ENCODE measurements around the gene PRPF6. TPM values are rescaled to one million over a fixed set of nuclear protein-coding genes. Genes with fewer than 3 reads are reported as not detected.

Gene PRPF6
- total and polyA plus RNA-seq, 9 donors = 46.5 to 84.9 (median 69.7) TPM

DNA sequence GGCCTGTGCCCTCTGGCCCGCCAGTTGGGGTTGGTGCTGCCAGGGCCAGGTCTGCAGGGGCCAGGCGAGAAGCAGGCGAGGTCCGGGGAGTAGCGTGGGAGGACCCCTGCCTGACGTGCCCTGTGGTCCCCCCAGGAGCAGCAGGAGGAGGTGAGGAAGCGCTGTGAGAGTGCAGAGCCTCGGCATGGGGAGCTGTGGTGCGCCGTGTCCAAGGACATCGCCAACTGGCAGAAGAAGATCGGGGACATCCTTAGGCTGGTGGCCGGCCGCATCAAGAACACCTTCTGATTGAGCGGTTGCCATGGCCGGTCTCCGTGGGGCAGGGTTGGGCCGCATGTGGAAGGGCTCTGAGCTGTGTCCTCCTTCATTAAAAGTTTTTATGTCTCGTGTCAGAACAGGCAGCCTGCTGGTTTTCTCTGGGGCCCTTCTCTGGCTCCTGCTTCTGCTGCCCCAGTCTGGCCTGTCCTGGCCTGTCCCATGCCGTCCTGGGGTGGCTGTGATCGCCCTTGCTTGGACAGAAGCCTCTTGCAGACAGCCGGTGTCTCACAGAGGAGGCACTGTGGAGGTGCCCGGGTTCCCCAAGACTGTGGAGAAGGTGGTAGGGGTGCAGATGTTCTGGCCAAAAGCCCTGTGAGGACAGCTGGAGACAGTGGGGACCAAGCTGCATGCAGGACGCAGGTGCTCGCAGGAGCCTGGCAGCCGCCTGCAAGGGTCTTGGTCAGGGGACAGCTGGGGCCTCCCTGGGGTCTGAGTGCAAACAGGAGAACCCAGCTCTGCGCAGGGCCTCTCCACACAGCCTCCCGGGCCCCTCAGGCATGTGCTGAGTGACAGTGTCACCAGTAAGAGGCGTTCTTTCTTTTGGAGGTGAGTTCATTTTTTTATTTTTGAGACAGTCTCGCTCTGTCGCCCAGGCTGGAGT lies 52.0 kb downstream of the PRPF6 start:
- intact Hi-C loops (cut with DNase I) = loop anchor here in 1 of 4 donors (10.0 kb wide), 1 partner anchor 82 kb away; no protein-coding TSS in a partner anchor
- TF ChIP-seq POLR2A (IDR thresholded peaks at IDR 0.05) (no peak), EP300 (IDR thresholded peaks at IDR 0.05) (no peak)
- TF ChIP-seq, protein P1, sequence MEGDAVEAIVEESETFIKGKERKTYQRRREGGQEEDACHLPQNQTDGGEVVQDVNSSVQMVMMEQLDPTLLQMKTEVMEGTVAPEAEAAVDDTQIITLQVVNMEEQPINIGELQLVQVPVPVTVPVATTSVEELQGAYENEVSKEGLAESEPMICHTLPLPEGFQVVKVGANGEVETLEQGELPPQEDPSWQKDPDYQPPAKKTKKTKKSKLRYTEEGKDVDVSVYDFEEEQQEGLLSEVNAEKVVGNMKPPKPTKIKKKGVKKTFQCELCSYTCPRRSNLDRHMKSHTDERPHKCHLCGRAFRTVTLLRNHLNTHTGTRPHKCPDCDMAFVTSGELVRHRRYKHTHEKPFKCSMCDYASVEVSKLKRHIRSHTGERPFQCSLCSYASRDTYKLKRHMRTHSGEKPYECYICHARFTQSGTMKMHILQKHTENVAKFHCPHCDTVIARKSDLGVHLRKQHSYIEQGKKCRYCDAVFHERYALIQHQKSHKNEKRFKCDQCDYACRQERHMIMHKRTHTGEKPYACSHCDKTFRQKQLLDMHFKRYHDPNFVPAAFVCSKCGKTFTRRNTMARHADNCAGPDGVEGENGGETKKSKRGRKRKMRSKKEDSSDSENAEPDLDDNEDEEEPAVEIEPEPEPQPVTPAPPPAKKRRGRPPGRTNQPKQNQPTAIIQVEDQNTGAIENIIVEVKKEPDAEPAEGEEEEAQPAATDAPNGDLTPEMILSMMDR (IDR thresholded peaks at IDR 0.05) = no peak
- WGBS, 3 donors = 87 to 89% (median 89%) methylated on average over 31 of the region's 31 CpGs
- Histone ChIP-seq H3K9me3 (no peaks in the 10 kb centered on the region), H3K4me1 (ENCODE audit: insufficient read depth) (peaks cover 3% of the 10 kb centered on the region), H3K4me3 (no peak overlapping the region), H3K36me3 (no peaks in the 10 kb centered on the region), H3K27me3 (no peaks in the 10 kb centered on the region), H3K27ac (no peak overlapping the region)
- no peak for DNase-seq

DNA sequence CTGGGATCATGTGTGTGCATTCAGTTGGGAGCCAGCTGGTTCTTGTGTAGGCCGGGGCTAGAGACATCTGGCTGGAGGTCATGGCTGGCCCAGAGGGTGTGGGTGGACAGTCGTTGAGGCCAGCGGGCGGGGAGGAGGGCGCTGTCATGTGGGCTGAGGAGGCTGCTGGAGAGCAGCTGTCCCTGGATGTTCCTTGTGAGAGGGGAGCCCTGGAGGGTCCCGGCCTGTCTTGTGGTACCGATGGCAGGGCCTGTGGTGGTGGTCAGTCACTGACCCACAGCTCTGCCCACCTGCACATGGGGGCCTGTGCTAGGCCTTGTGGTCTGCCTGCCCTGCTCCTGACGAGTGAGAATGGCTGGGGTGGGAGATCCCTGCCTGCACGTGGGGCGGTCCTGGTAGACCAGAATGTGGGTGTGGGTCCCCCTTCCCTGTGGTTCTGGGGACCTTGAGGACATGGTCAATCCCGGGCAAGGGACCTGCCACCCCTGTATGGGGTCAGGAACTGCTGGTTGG lies 53.1 kb downstream of the PRPF6 start:
- peak in 1 of 5 donors; percentile 58 for DNase-seq

DNA sequence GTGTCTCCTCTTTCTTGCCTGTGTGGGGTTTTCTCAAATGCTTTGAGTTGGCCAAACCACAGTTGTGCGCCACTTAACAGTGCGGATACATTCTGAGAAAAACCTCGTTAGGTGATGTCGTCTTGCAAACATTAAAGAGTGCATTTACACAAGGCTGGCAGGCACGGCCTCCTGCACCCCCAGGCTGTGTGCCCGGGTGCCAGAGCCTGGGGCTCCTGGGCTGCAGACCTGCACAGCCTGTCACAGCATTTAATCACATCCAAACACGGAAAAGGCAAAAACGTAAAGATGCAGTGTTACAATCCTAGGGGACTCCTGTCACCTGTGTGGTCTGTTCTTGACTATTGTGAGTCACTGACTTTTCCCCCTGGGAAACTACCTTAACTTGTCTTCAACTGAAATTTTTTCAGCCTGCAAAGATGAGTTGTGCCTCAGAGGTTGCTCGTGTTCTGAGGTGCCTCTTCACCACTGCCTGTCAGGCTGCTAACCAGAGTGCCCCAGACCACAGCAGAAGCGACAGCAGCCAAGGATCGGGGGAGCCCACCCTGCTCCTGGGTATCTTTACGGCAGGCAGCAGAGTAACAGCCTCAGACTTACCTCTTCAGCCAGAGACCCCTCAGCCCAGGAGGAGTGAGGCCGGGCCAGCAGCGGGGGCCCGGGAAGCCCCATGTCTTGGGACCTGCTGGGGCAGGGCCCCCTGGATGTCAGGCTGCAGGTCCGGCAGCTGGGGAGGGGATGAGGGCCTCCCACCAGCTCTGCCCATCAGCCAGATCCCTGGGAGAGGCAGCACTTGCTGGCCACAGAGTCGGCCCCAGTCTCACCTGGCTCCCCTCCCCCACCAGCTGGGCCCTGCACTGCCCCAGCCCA lies 54.4 kb downstream of the PRPF6 start:
- Histone ChIP-seq H3K4me3 (no peak overlapping the region), H3K4me1 (ENCODE audit: insufficient read depth) (peaks cover 5% of the 10 kb centered on the region), H3K9me3 (no peaks in the 10 kb centered on the region), H3K36me3 (no peaks in the 10 kb centered on the region), H3K27me3 (no peaks in the 10 kb centered on the region), H3K27ac (no peak overlapping the region)
- no peak for TF ChIP-seq POLR2A (IDR thresholded peaks at IDR 0.05)
- TF ChIP-seq, protein P1 (IDR thresholded peaks at IDR 0.05) = no peak
- no peak for TF ChIP-seq EP300 (IDR thresholded peaks at IDR 0.05)
- no peak for DNase-seq
- WGBS, 3 donors = 81 to 86% (median 84%) methylated on average over 17 of the region's 17 CpGs
- intact Hi-C loops (cut with DNase I) = loop anchor here in 1 of 4 donors (10.0 kb wide), 1 partner anchor 80 kb away; no protein-coding TSS in a partner anchor

More for the DNA sequence above, 53.1 kb downstream of the PRPF6 start:
- Histone ChIP-seq H3K4me1 (ENCODE audit: insufficient read depth) (peaks cover 5% of the 10 kb centered on the region), H3K27ac (no peak overlapping the region), H3K36me3 (no peaks in the 10 kb centered on the region), H3K9me3 (no peaks in the 10 kb centered on the region), H3K27me3 (no peaks in the 10 kb centered on the region), H3K4me3 (no peak overlapping the region)
- intact Hi-C loops (cut with DNase I) = loop anchor here in 1 of 4 donors (10.0 kb wide), 1 partner anchor 81 kb away; no protein-coding TSS in a partner anchor
- no peak for TF ChIP-seq EP300 (IDR thresholded peaks at IDR 0.05)
- 32 to 58% (median 33%) methylated on average over 11 of the region's 11 CpGs for WGBS, 3 donors

DNA sequence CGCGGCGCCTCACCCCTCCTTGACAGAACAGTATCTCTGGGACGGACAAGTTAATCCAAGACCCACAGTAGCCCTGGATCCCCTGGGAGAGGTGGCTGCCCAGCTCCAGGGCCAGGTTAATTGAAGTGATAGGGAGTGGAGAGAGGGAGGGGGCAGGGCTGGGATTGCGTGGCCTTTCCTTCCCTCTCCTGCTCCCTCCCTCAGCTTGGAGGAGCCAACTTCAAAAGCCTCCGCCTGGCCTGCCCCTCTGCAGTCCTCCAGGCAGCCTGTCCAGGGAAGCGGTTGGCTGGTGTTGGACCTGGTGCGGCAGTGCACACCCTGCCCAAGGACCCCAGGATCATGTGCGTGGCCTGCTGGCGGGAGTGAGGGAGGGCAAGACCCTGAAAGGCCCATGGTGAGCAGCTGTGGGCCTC lies 55.0 kb downstream of the PRPF6 start, which contains the start of gene C20orf204:
C20orf204 (plus strand) TSS at position 250 of the 413 bp plus-strand sequence; CDS start at position 392, 142 bp downstream.
- no peak within 1 kb of the TSS for H3K27ac ChIP-seq
- intact Hi-C loops (cut with DNase I) = loop anchor here in 1 of 4 donors (10.0 kb wide), 1 partner anchor 79 kb away; no protein-coding TSS in a partner anchor
- no peak for DNase-seq
- no peaks in the 10 kb centered on the region for H3K36me3 ChIP-seq
- no peak for TF ChIP-seq EP300 (IDR thresholded peaks at IDR 0.05)
- TF ChIP-seq, protein P1 (IDR thresholded peaks at IDR 0.05) = no peak
- peaks cover 5% of the 10 kb centered on the region for H3K4me1 ChIP-seq (ENCODE audit: insufficient read depth)
- H3K27me3 ChIP-seq = peaks cover 2% of the 10 kb centered on the region
- WGBS, 3 donors = 62 to 73% (median 66%) methylated on average over 10 of the region's 10 CpGs
- H3K4me3 ChIP-seq = no peak within 1 kb of the TSS
- no peaks in the 10 kb centered on the region for H3K9me3 ChIP-seq
